H1 (cell line): ENCODE measurements around the gene MYL9. TPM values are rescaled to one million over a fixed set of nuclear protein-coding genes. Genes with fewer than 3 reads are reported as not detected.

Experiments used
- CTCF ChIA-PET: fragments of 300-600 bp; sonication (Branson Sonifier 250); formaldehyde crosslinking; loops from one replicate; lab custom pipeline; 2021; ENCODE audit not compliant: partially characterized antibody; lab: Charles Lee
- POLR2A ChIA-PET: fragments of 300-600 bp; sonication (Branson Sonifier 250); formaldehyde crosslinking; loops from one replicate; lab custom pipeline; 2021; ENCODE audit warnings: inconsistent platforms; ENCODE audit not compliant: partially characterized antibody; lab: Charles Lee
- DNase-seq, 2 experiments: peaks; one replicate each; pipeline versions ENCODE4 v3.0.0 to v3.0.0-alpha.2; 2010 to 2022; ENCODE audit warnings: low spot score in 2 of 2, low read depth in 1 of 2, mixed read lengths in 1 of 2
- FAIRE-seq: peaks from 2 replicates; lab custom pipeline; 2011; peaks lifted over from hg19 to GRCh38; lab: Jason Lieb, UNC
- H2AFZ ChIP-seq: 2 replicates; pipeline ENCODE4 v1.8.1; 2012; ENCODE audit warnings: low read length, inconsistent platforms
- H2AK5ac ChIP-seq: 2 replicates; pipeline ENCODE4 v1.6.1; 2013; ENCODE audit warnings: low read depth, low read length
- H2BK120ac ChIP-seq: replicated peaks from 2 replicates; pipeline ENCODE3; 2013; ENCODE audit warnings: low read depth, low read length, inconsistent platforms
- H2BK12ac ChIP-seq: 2 replicates; pipeline ENCODE4 v1.6.1; 2013; ENCODE audit warnings: low read depth, low read length
- H2BK15ac ChIP-seq: 2 replicates; pipeline ENCODE4 v1.6.1; 2013; ENCODE audit warnings: low read length
- H2BK20ac ChIP-seq: 2 replicates; pipeline ENCODE4 v1.6.1; 2013; ENCODE audit warnings: low read length
- H2BK5ac ChIP-seq: 2 replicates; pipeline ENCODE4 v1.6.1; 2013; ENCODE audit warnings: low read depth, low read length
- H3K14ac ChIP-seq: 2 replicates; pipeline ENCODE4 v1.6.1; 2013; ENCODE audit warnings: inconsistent platforms; ENCODE audit not compliant: insufficient read length
- H3K18ac ChIP-seq: 2 replicates; pipeline ENCODE4 v1.6.1; 2013; ENCODE audit warnings: low read length; ENCODE audit errors: extremely low read depth
- H3K23ac ChIP-seq: 2 replicates; pipeline ENCODE4 v1.6.1; 2013; ENCODE audit warnings: inconsistent platforms; ENCODE audit not compliant: insufficient read length
- H3K23me2 ChIP-seq: 2 replicates; pipeline ENCODE4 v1.6.1; 2013; ENCODE audit warnings: low read depth, low read length
- H3K27ac ChIP-seq: 2 replicates; pipeline ENCODE4 v1.6.1; 2011; ENCODE audit warnings: low read depth, low read length, inconsistent platforms
- H3K27me3 ChIP-seq, 4 experiments: replicated peaks in 1 of 4; 1 replicate in 1 of 4; 2 replicates in 3 of 4; pipeline versions ENCODE4 v1.6.1 to v1.8.1; 2011 to 2013; ENCODE audit warnings: low read length in 3 of 4, mild to moderate bottlenecking in 3 of 4, inconsistent platforms in 2 of 4, mixed read lengths in 2 of 4, moderate library complexity in 1 of 4; ENCODE audit not compliant: control insufficient read depth in 3 of 4, insufficient read depth in 3 of 4; ENCODE audit errors: extremely low read depth in 1 of 4
- H3K36me3 ChIP-seq, 4 experiments: 2 replicates each; pipeline versions ENCODE4 v1.6.1 to v1.8.1; 2011 to 2013; ENCODE audit warnings: mild to moderate bottlenecking in 4 of 4, low read length in 3 of 4, moderate library complexity in 2 of 4, control low read depth in 1 of 4, inconsistent platforms in 1 of 4; ENCODE audit not compliant: insufficient read depth in 4 of 4, control insufficient read depth in 2 of 4
- H3K4ac ChIP-seq: replicated peaks from 2 replicates; pipeline ENCODE3; 2013; ENCODE audit warnings: low read length, low read depth, mixed read lengths, inconsistent platforms; ENCODE audit not compliant: insufficient read length
- H3K4me1 ChIP-seq, 4 experiments: replicated peaks in 1 of 4; 1 replicate in 1 of 4; 2 replicates in 3 of 4; pipeline versions ENCODE4 v1.6.1 to v1.8.1; 2011 to 2013; ENCODE audit warnings: low read length in 3 of 4, inconsistent platforms in 2 of 4, mixed read lengths in 1 of 4; ENCODE audit not compliant: insufficient read depth in 4 of 4, control insufficient read depth in 3 of 4
- H3K4me2 ChIP-seq, 2 experiments: 2 replicates each; pipeline versions ENCODE4 v1.6.1 to v1.8.1; 2011 to 2013; ENCODE audit warnings: low read depth in 2 of 2, low read length in 2 of 2, control low read depth in 1 of 2, inconsistent platforms in 1 of 2, mild to moderate bottlenecking in 1 of 2; ENCODE audit not compliant: insufficient read depth in 1 of 2
- H3K4me3 ChIP-seq, 4 experiments: fragments of 200-600, 300-600 bp in 1 of 4; sonication (generic), shearing (Covaris generic), sonication (Bioruptor Twin) in 1 of 4; 2 replicates each; pipeline versions ENCODE4 v1.5.1 to v1.8.1; 2011 to 2016; ENCODE audit warnings: low read length in 4 of 4, low read depth in 3 of 4, control low read depth in 2 of 4, inconsistent platforms in 2 of 4, mild to moderate bottlenecking in 2 of 4, mixed read lengths in 1 of 4, moderate library complexity in 1 of 4; ENCODE audit not compliant: insufficient read depth in 2 of 4; ENCODE audit errors: extremely low read depth in 1 of 4
- H3K56ac ChIP-seq: replicated peaks from 2 replicates; pipeline ENCODE3; 2013; ENCODE audit warnings: low read depth, mild to moderate bottlenecking, mixed read lengths, low read length, inconsistent platforms; ENCODE audit not compliant: insufficient read length
- H3K79me1 ChIP-seq: 2 replicates; pipeline ENCODE4 v1.6.1; 2013; ENCODE audit warnings: low read depth, low read length, control low read depth
- H3K79me2 ChIP-seq, 2 experiments: 2 replicates each; pipeline versions ENCODE4 v1.6.1 to v1.8.1; 2012 to 2013; ENCODE audit warnings: low read length in 2 of 2, mild to moderate bottlenecking in 2 of 2, inconsistent platforms in 1 of 2; ENCODE audit not compliant: insufficient read depth in 2 of 2, control insufficient read depth in 1 of 2
- H3K9ac ChIP-seq, 4 experiments: replicated peaks in 1 of 4; 1 replicate in 1 of 4; 2 replicates in 3 of 4; pipeline versions ENCODE4 v1.6.1 to v1.8.1; 2011 to 2013; ENCODE audit warnings: low read depth in 3 of 4, low read length in 3 of 4, control low read depth in 2 of 4, mild to moderate bottlenecking in 2 of 4, moderate library complexity in 2 of 4, inconsistent platforms in 1 of 4; ENCODE audit errors: extremely low read depth in 1 of 4
- H3K9me3 ChIP-seq, 2 experiments: 2 replicates each; pipeline versions ENCODE4 v1.6.1 to v1.8.1; 2012 to 2013; ENCODE audit warnings: mild to moderate bottlenecking in 2 of 2, moderate library complexity in 2 of 2, control low read depth in 1 of 2, inconsistent platforms in 1 of 2, low read depth in 1 of 2, low read length in 1 of 2, mixed read lengths in 1 of 2; ENCODE audit not compliant: insufficient read depth in 2 of 2
- H4K20me1 ChIP-seq, 2 experiments: replicated peaks in 1 of 2; 2 replicates each; pipeline versions ENCODE3 to v1.8.1; 2011 to 2013; ENCODE audit warnings: inconsistent platforms in 2 of 2, low read length in 2 of 2, mild to moderate bottlenecking in 1 of 2; ENCODE audit not compliant: insufficient read depth in 2 of 2, control insufficient read depth in 1 of 2
- H4K5ac ChIP-seq: 2 replicates; pipeline ENCODE4 v1.6.1; 2013; ENCODE audit warnings: low read length, low read depth, mixed read lengths, inconsistent platforms; ENCODE audit not compliant: insufficient read length
- H4K8ac ChIP-seq: 2 replicates; pipeline ENCODE4 v1.8.0; 2013; ENCODE audit warnings: mild to moderate bottlenecking, moderate library complexity, low read length, inconsistent platforms; ENCODE audit not compliant: insufficient read depth; ENCODE audit errors: extremely low read depth
- H4K91ac ChIP-seq: replicated peaks from 2 replicates; pipeline ENCODE3; 2013; ENCODE audit warnings: low read length, mixed read lengths, inconsistent platforms; ENCODE audit not compliant: insufficient read length
- WGBS, 2 experiments: shearing (Covaris generic) in 1 of 2; methylation state at CpG; one replicate each; pipeline versions ENCODE4 v1.1.6 to v1.1.7; 2013 to 2015; ENCODE audit warnings: low lambda C conversion rate in 2 of 2, mixed read lengths in 2 of 2, inconsistent platforms in 1 of 2, low coverage in 1 of 2, missing lambda C conversion rate in 1 of 2; ENCODE audit not compliant: insufficient replicate concordance in 2 of 2, insufficient coverage in 1 of 2, insufficient read length in 1 of 2; ENCODE audit errors: extremely low coverage in 1 of 2, missing lambda C conversion rate in 1 of 2; 5-methylcytosine and 5-hydroxymethylcytosine counted together
- polyA plus RNA-seq, 7 experiments: library from polyadenylated mRNA; depleted of rRNA in 3 of 7; stranded (reverse) in 5 of 7; unstranded in 2 of 7; fragments of >200 nt in 5 of 7; fragments of 200-250 nt in 2 of 7; gene quantifications; 1 replicate in 5 of 7; 2 replicates in 1 of 7; 4 replicates in 1 of 7; pipeline versions ENCODE4 v1.2.1 to v1.2.3, GENCODE V29; 2011 to 2013; ENCODE audit warnings: missing spikeins in 2 of 7, mixed read lengths in 2 of 7
- total RNA-seq: library from RNA; stranded (reverse); fragmentation: NEBNext Ultra II Directional; extraction: Animal tissue kit (Norgen Biotek cat#: 25700); gene quantifications from 2 replicates; pipeline ENCODE4 v1.2.1, GENCODE V29; 2021

Gene MYL9
- total and polyA plus RNA-seq, 2 of the 8 experiments (the other 6 are each of a cell fraction or from before 2014, with no cell fraction given): 26.8 to 193 TPM

GRCh38 chr20:36565520-36565919 is 24.2 kb downstream of the MYL9 start:
- Histone ChIP-seq H4K8ac (no peak overlapping the region), H3K56ac (no peak overlapping the region), H4K91ac (no peak overlapping the region), H3K14ac (no peak overlapping the region), H3K9me3 (peaks cover 0 to 4% of the 10 kb centered on the region in 2 experiments; a peak in 1 of 4 replicates), H3K27me3 (no peaks in the 10 kb centered on the region), H3K23ac (no peak overlapping the region), H2BK5ac (no peak overlapping the region), H2AFZ (no peak overlapping the region), H4K5ac (no peak overlapping the region), H3K9ac (no peak overlapping the region), H3K36me3 (no peaks in the 10 kb centered on the region; a peak in 2 of 8 replicates), H2AK5ac (no peak overlapping the region), H3K4me2 (no peak overlapping the region), H2BK15ac (no peak overlapping the region), H3K79me2 (peaks cover 6 to 22% of the 10 kb centered on the region in 2 experiments; a peak in 2 of 4 replicates), H2BK120ac (no peak overlapping the region), H2BK20ac (no peak overlapping the region), H3K4me1 (peaks cover 6 to 13% (median 11%) of the 10 kb centered on the region in 4 experiments), H3K79me1 (peaks cover 2% of the 10 kb centered on the region), H3K27ac (no peak overlapping the region), H2BK12ac (no peak overlapping the region), H3K18ac (no peak overlapping the region), H4K20me1 (no peaks in the 10 kb centered on the region), H3K4ac (no peak overlapping the region), H3K4me3 (no peak overlapping the region), H3K23me2 (peaks cover 5% of the 10 kb centered on the region; the same call in 1 of the 2 replicates)
- ChIA-PET CTCF (interaction anchor here (0.7 to 18.0 kb wide), 3 partner anchors 24 to 999 kb away, joined by 3 to 202 read pairs (median 4); partner anchors contain the start of gene RAB5IF), POLR2A (interaction anchor here (1.4 to 17.6 kb wide), 2 partner anchors 9 to 28 kb away, joined by 3 to 388 read pairs; partner anchors contain the start of gene RAB5IF)
- WGBS, 2 experiments: 94 to 100% methylated on average over 1 to 3 of the region's 3 CpGs
- FAIRE-seq (no peak), DNase-seq (no peak)
